ENCODE results near the gene AOAH. TPM values are rescaled to one million over a fixed set of nuclear protein-coding genes. Genes with fewer than 3 reads are reported as not detected.

The AOAH gene
- total and polyA plus RNA-seq, 2 of the 4 experiments (the other 2 are of a cell fraction): not detected

DNA sequence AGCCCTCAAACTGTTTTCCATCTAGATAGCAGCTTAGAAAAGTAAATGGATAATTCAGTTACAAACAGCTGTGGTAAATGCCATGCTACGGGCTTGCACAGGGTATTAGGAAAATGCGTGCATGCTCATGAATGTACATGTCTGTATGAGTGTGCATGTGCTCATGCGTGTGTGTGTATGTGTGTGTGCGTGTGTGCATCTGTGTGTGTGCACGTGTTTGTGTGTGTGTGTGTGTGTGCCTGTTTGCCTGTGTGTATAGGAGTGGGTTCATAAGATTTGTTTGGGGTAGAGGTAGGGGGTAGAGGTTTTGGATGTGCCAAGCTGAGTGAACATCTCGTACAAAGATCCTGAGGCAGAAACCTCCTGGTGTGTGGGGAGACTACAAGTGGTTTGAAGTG is 52.9 kb downstream of the AOAH start:
- CTCF ChIA-PET: interaction anchor here (0.6 to 4.3 kb wide), 17 partner anchors 9 to 1163 kb away, joined by 3 to 55 read pairs (median 4); no protein-coding TSS in a partner anchor
- no TSS peak for BruUV-seq (replicated peaks)

More for the DNA sequence above, 52.9 kb downstream of the AOAH start:
- Histone ChIP-seq H2BK15ac (ENCODE audit: low read depth, low read length) (no peak overlapping the region), H4K8ac (ENCODE audit: low read depth in 2 of 2, low read length in 2 of 2) (no peak overlapping the region), H2BK5ac (ENCODE audit: low read depth, low read length, poor library complexity, severe bottlenecking) (no peak overlapping the region), H3K4me2 (ENCODE audit: low read depth, low read length) (no peak overlapping the region), H4K91ac (ENCODE audit: insufficient read depth, low read depth, low read length) (no peak overlapping the region), H2BK20ac (ENCODE audit: low read depth, low read length) (no peak overlapping the region), H3K4me3 (ENCODE audit: insufficient read depth, low read depth, low read length) (no peak overlapping the region), H3K27ac (ENCODE audit: insufficient read depth, low read length) (no peak overlapping the region), H3K14ac (replicated peaks; ENCODE audit: low read depth, low read length) (no peak overlapping the region), H3K9me1 (ENCODE audit: insufficient read depth, low read length) (no peaks in the 10 kb centered on the region), H2AK5ac (ENCODE audit: low read depth, low read length) (no peak overlapping the region), H3K4me1 (ENCODE audit: control insufficient read depth, insufficient read depth, low read length) (no peaks in the 10 kb centered on the region), H3K9ac (ENCODE audit: low read depth, low read length) (no peak overlapping the region), H3K18ac (ENCODE audit: low read depth, low read length) (no peak overlapping the region), H3K36me3 (ENCODE audit: control insufficient read depth, insufficient read depth, low read length) (no peaks in the 10 kb centered on the region), H3K79me1 (ENCODE audit: low read depth in 1 of 2, low read length in 2 of 2) (no peaks in the 10 kb centered on the region), H3K4ac (ENCODE audit: low read depth, low read length) (no peak overlapping the region), H2BK120ac (ENCODE audit: low read depth, low read length) (no peak overlapping the region), H4K20me1 (ENCODE audit: insufficient read depth, low read length) (no peaks in the 10 kb centered on the region), H4K5ac (ENCODE audit: low read depth, low read length) (no peak overlapping the region), H3K56ac (ENCODE audit: extremely low read depth, insufficient read depth, low read length) (no peak overlapping the region), H3K23ac (ENCODE audit: low read depth, low read length) (no peak overlapping the region), H2AK9ac (replicated peaks; ENCODE audit: low read depth, low read length, poor library complexity) (no peak overlapping the region), H3K27me3 (ENCODE audit: control insufficient read depth, insufficient read depth, low read length) (peaks cover 10% of the 10 kb centered on the region), H3K9me3 (ENCODE audit: control insufficient read depth, insufficient read depth, low read length) (no peaks in the 10 kb centered on the region), H2AFZ (replicated peaks; ENCODE audit: low read length, poor library complexity) (no peak overlapping the region)
- ATAC-seq (ENCODE audit: low read depth) (no peak), DNase-seq (no peak)
- intact Hi-C loops (cut with micrococcal nuclease): loop anchor here (1.0 to 5.0 kb wide), 4 partner anchors 184 to 528 kb away; no protein-coding TSS in a partner anchor
- WGBS, 2 experiments (ENCODE audit: extremely low coverage in 2 of 2, insufficient read length in 1 of 2): 84% methylated on average over 5 of the region's 6 CpGs; no CpG with 5 or more reads in 1 of the 2 experiments
- in situ Hi-C loops (cut with MboI; ENCODE audit: low sequenced_read_pairs): loop anchor here (5.0 kb wide), 1 partner anchor 184 kb away; no protein-coding TSS in a partner anchor
- POLR2A ChIA-PET (ENCODE audit: unreplicated experiment): no interaction called here
- dilution Hi-C loops (cut with HindIII; ENCODE audit: low sequenced_read_pairs, unreplicated experiment): no loop called here
- no peak for TF ChIP-seq RCOR1 (IDR thresholded peaks at IDR 0.05; ENCODE audit: insufficient replicate concordance, low read length)
- no peak for TF ChIP-seq MAZ (IDR thresholded peaks at IDR 0.05; ENCODE audit: borderline replicate concordance, low read depth, low read length)
- no peak for TF ChIP-seq CEBPB (IDR thresholded peaks at IDR 0.05; ENCODE audit: low read depth, low read length)
- TF ChIP-seq FOS (IDR thresholded peaks at IDR 0.05; ENCODE audit: low read depth, low read length): no peak
- TF ChIP-seq NFE2L2 (IDR thresholded peaks at IDR 0.05; ENCODE audit: low read depth, low read length): no peak
- no peak for TF ChIP-seq CHD1 (IDR thresholded peaks at IDR 0.05; ENCODE audit: low read depth, low read length)
- TF ChIP-seq, protein P1, sequence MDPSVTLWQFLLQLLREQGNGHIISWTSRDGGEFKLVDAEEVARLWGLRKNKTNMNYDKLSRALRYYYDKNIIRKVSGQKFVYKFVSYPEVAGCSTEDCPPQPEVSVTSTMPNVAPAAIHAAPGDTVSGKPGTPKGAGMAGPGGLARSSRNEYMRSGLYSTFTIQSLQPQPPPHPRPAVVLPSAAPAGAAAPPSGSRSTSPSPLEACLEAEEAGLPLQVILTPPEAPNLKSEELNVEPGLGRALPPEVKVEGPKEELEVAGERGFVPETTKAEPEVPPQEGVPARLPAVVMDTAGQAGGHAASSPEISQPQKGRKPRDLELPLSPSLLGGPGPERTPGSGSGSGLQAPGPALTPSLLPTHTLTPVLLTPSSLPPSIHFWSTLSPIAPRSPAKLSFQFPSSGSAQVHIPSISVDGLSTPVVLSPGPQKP (IDR thresholded peaks at IDR 0.05; ENCODE audit: borderline replicate concordance, low read depth, low read length): no peak
- no peak for TF ChIP-seq MXI1 (IDR thresholded peaks at IDR 0.05; ENCODE audit: borderline replicate concordance, low read depth, low read length)
- TF ChIP-seq, protein P2, sequence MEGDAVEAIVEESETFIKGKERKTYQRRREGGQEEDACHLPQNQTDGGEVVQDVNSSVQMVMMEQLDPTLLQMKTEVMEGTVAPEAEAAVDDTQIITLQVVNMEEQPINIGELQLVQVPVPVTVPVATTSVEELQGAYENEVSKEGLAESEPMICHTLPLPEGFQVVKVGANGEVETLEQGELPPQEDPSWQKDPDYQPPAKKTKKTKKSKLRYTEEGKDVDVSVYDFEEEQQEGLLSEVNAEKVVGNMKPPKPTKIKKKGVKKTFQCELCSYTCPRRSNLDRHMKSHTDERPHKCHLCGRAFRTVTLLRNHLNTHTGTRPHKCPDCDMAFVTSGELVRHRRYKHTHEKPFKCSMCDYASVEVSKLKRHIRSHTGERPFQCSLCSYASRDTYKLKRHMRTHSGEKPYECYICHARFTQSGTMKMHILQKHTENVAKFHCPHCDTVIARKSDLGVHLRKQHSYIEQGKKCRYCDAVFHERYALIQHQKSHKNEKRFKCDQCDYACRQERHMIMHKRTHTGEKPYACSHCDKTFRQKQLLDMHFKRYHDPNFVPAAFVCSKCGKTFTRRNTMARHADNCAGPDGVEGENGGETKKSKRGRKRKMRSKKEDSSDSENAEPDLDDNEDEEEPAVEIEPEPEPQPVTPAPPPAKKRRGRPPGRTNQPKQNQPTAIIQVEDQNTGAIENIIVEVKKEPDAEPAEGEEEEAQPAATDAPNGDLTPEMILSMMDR (conservative IDR thresholded peaks at IDR 0.05; ENCODE audit: low read depth, low read length): no peak
- TF ChIP-seq SMC3 (IDR thresholded peaks at IDR 0.05; ENCODE audit: low read depth, low read length): no peak
- TF ChIP-seq, protein P3, sequence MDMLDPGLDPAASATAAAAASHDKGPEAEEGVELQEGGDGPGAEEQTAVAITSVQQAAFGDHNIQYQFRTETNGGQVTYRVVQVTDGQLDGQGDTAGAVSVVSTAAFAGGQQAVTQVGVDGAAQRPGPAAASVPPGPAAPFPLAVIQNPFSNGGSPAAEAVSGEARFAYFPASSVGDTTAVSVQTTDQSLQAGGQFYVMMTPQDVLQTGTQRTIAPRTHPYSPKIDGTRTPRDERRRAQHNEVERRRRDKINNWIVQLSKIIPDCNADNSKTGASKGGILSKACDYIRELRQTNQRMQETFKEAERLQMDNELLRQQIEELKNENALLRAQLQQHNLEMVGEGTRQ (IDR thresholded peaks at IDR 0.05; ENCODE audit: low read depth, low read length): no peak
- TF ChIP-seq BHLHE40 (IDR thresholded peaks at IDR 0.05; ENCODE audit: low read depth, low read length): no peak
- no peak for TF ChIP-seq RAD21 (IDR thresholded peaks at IDR 0.05; ENCODE audit: low read length)
- no peak for TF ChIP-seq RFX5 (IDR thresholded peaks at IDR 0.05; ENCODE audit: low read depth, low read length)

Data from IMR-90 (cell line).